Endothelial cell (in vitro differentiated cells): ENCODE data around the gene PITPNM2. TPM values are rescaled to one million over a fixed set of nuclear protein-coding genes. Genes with fewer than 3 reads are reported as not detected.
A peak's percentile ranks its signal among the peaks of the same experiment; 100 is the strongest.

Source experiments
- DNase-seq: peaks from one replicate; pipeline ENCODE4 v3.0.0; 2021; ENCODE audit warnings: low spot score
- H3K27ac Mint-ChIP-seq: one replicate; pipeline ENCODE4 v1.8.0; 2021; ENCODE audit warnings: mixed read lengths, inconsistent platforms; ENCODE audit not compliant: unreplicated experiment
- H3K27me3 Mint-ChIP-seq: one replicate; pipeline ENCODE4 v1.8.0; 2021; ENCODE audit warnings: mild to moderate bottlenecking, moderate library complexity, mixed read lengths, inconsistent platforms; ENCODE audit not compliant: unreplicated experiment
- H3K36me3 Mint-ChIP-seq: one replicate; pipeline ENCODE4 v1.8.0; 2021; ENCODE audit warnings: mild to moderate bottlenecking, low read depth, mixed read lengths, inconsistent platforms; ENCODE audit not compliant: unreplicated experiment
- H3K4me1 Mint-ChIP-seq: one replicate; pipeline ENCODE4 v1.8.0; 2021; ENCODE audit warnings: mild to moderate bottlenecking, mixed read lengths, inconsistent platforms; ENCODE audit not compliant: unreplicated experiment
- H3K4me3 Mint-ChIP-seq: one replicate; pipeline ENCODE4 v1.8.0; 2021; ENCODE audit warnings: mild to moderate bottlenecking, mixed read lengths, inconsistent platforms; ENCODE audit not compliant: unreplicated experiment
- H3K9me3 Mint-ChIP-seq: one replicate; pipeline ENCODE4 v1.8.0; 2021; ENCODE audit warnings: mixed read lengths, inconsistent platforms; ENCODE audit not compliant: unreplicated experiment
- CTCF ChIP-seq: fragments of 200-600 bp; sonication (generic); IDR thresholded peaks from one replicate; pipeline ENCODE4 v1.5.0; 2021; ENCODE audit warnings: antibody characterized with exemption; ENCODE audit not compliant: unreplicated experiment
- long read RNA-seq: library from polyadenylated mRNA; unstranded; transcript quantifications from one replicate; pipeline ENCODE4 v2.0.0, GENCODE V29; 2020; ENCODE audit not compliant: unreplicated experiment
- total RNA-seq: library from RNA; stranded (reverse); fragmentation: NEBNext Ultra II Directional; extraction: Animal tissue kit (Norgen Biotek cat#: 25700); gene quantifications from one replicate; pipeline ENCODE4 v1.2.1, GENCODE V29; 2021; ENCODE audit not compliant: unreplicated experiment

Gene PITPNM2
- total RNA-seq = 14.3 TPM
- long read RNA-seq, partial matches to known transcripts = 1 of 2 reads
- long read RNA-seq, other reads (novel, unspliced or antisense) = 1 of 2 reads

DNA sequence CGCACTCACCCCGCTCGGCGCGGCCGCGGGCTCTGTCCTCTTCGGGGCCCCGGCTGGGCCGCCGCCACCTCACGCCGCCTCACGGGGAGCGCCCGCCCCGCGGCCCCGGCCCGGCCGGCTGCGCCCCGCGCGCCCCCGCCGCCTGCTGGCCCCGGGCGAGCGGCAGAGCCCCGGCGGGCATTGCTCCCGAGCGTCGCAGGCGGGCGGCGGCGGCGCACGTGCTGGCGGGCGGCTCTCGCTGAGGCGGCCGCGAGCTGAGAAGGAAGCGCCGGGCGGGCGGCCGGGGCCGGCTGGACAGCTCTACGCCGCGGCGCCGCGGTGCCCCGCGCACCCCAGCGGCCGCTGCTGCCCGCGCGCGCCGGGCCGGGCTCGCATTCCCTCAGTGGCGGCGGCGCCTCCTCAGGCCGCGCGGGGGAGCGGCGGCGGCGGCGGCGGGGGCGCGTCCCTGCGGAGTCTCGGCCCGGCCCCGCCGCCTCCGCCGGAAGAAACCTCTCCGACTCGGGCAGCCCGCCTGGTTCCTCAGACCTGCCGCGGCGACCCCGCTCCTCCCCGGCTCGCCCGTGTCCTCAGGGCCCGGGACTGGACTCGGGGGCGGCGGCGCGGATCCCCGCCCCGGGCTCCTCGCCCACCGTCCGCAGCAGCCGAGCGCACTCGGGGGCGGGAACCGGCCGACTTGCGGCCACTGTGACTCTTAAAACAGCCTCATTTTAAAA, at the start of gene PITPNM2:
Gene PITPNM2, minus strand, starts transcription at position 347 of the 713 bp plus-strand sequence. CDS start 116,500 bp downstream, outside the sequence.
- DNase-seq = peak; percentile 62
- Mint-ChIP-seq H3K4me3 (peak within 1 kb of the TSS; percentile 86), H3K27ac (peak within 1 kb of the TSS; percentile 28), H3K4me1 (peaks cover 26% of the 10 kb centered on the region), H3K9me3 (no peaks in the 10 kb centered on the region), H3K36me3 (peaks cover 17% of the 10 kb centered on the region), H3K27me3 (peaks cover 17% of the 10 kb centered on the region)
- no peak for TF ChIP-seq CTCF

- Mint-ChIP-seq H3K36me3 (peaks cover 8% of the 10 kb centered on the region), H3K9me3 (no peaks in the 10 kb centered on the region), H3K27ac (no peak overlapping the region), H3K4me1 (no peaks in the 10 kb centered on the region), H3K4me3 (no peak overlapping the region), H3K27me3 (no peaks in the 10 kb centered on the region)
- TF ChIP-seq CTCF = no peak
- DNase-seq = no peak
Measured at GRCh38 chr12:123200414-123200813, 49.5 kb upstream of the PITPNM2 start.

GRCh38 chr12:123199936-123200335, 49.0 kb upstream of the PITPNM2 start:
- TF ChIP-seq CTCF = no peak
- no peaks in the 10 kb centered on the region for H3K9me3 Mint-ChIP-seq
- no peak overlapping the region for H3K4me3 Mint-ChIP-seq
- H3K27me3 Mint-ChIP-seq = no peaks in the 10 kb centered on the region
- no peak for DNase-seq
- H3K36me3 Mint-ChIP-seq = peaks cover 8% of the 10 kb centered on the region
- H3K4me1 Mint-ChIP-seq = no peaks in the 10 kb centered on the region
- no peak overlapping the region for H3K27ac Mint-ChIP-seq

DNA sequence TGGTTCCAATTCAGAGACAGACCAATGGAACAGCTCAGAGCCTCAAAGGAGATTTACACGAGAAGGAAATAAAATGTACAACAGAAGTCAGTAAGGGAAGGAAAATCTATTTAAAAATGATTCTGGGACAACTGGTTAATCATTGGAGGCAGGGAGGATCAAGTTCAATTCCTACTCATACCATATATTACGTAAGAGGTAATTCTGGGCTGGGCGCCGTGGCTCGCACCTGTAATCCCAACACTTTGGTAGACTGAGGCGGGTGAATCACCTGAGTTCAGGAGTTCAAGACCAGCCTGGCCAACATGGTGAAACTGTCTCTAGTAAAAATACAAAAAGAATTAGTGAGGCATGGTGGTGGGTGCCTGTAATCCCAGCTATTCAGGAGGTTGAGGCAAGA, 36.7 kb upstream of the PITPNM2 start:
- H3K36me3 Mint-ChIP-seq = peaks cover 17% of the 10 kb centered on the region
- no peaks in the 10 kb centered on the region for H3K4me1 Mint-ChIP-seq
- H3K9me3 Mint-ChIP-seq = no peaks in the 10 kb centered on the region
- H3K4me3 Mint-ChIP-seq = no peak overlapping the region
- DNase-seq = no peak
- no peak overlapping the region for H3K27ac Mint-ChIP-seq
- H3K27me3 Mint-ChIP-seq = peaks cover 1% of the 10 kb centered on the region
- no peak for TF ChIP-seq CTCF

DNA sequence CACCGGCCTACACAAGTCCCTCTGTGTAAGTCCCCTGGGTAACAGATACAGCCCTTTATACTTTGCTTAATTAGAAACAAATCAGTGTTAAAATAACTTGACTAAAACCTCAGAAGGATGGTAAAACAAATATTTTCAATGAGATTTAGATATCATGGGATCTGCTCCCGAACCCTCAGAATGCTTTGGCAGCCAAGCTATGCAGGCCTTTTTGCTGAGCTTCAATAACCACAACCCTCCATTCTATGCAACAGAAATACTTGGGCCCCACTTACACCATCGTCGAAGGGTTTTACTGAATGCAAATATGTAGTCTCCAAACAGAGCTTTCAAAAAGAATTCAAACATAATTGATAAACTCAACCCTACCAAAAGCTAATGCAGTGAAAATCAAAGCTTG, 29.3 kb upstream of the PITPNM2 start:
- H3K4me3 Mint-ChIP-seq = no peak overlapping the region
- no peak for TF ChIP-seq CTCF
- peaks cover 5% of the 10 kb centered on the region for H3K4me1 Mint-ChIP-seq
- H3K27ac Mint-ChIP-seq = no peak overlapping the region
- peaks cover 3% of the 10 kb centered on the region for H3K27me3 Mint-ChIP-seq
- H3K36me3 Mint-ChIP-seq = peaks cover 11% of the 10 kb centered on the region
- H3K9me3 Mint-ChIP-seq = no peaks in the 10 kb centered on the region
- no peak for DNase-seq
